Measurements from ENCODE around the gene UGGT1. TPM values are rescaled to one million over a fixed set of nuclear protein-coding genes. Genes with fewer than 3 reads are reported as not detected.
"Not testable (repeated sequence)": the region's sequence is repeated elsewhere in the genome, so short reads cannot be mapped to it uniquely, and the experiment has no call there.

The UGGT1 gene
- total RNA-seq, 1 experiment from 2014 or later, result 80.3 TPM

DNA sequence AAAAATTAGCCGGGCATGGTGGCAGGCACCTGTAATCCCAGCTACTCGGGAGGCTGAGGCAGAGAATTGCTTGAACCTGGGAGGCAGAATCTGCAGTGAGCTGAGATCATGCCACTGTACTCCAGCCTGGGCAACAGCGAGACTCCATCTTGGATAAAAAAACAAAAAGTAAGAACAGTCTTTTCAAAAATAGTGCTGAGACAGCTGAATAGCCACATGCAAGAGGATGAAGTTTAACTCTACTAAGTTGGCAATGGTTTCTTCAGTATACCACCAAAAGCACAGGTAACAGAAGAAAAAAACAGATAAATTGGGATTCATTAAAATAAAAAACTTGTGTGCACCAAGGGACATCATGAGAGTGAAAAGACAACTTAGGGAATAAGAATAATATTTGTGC lies 115.2 kb downstream of the UGGT1 start:
- no peak for DNase-seq (ENCODE audit: unreplicated experiment)
- Mint-ChIP-seq H3K27ac (ENCODE audit: low read depth, unreplicated experiment) (no peak overlapping the region), H3K9me3 (ENCODE audit: unreplicated experiment) (no peaks in the 10 kb centered on the region), H3K4me1 (ENCODE audit: insufficient read depth, unreplicated experiment) (no peaks in the 10 kb centered on the region), H3K36me3 (ENCODE audit: insufficient read depth, unreplicated experiment) (no peaks in the 10 kb centered on the region), H3K27me3 (ENCODE audit: insufficient read depth, unreplicated experiment) (no peaks in the 10 kb centered on the region), H3K4me3 (ENCODE audit: unreplicated experiment) (no peak overlapping the region)
- TF ChIP-seq, protein P1, sequence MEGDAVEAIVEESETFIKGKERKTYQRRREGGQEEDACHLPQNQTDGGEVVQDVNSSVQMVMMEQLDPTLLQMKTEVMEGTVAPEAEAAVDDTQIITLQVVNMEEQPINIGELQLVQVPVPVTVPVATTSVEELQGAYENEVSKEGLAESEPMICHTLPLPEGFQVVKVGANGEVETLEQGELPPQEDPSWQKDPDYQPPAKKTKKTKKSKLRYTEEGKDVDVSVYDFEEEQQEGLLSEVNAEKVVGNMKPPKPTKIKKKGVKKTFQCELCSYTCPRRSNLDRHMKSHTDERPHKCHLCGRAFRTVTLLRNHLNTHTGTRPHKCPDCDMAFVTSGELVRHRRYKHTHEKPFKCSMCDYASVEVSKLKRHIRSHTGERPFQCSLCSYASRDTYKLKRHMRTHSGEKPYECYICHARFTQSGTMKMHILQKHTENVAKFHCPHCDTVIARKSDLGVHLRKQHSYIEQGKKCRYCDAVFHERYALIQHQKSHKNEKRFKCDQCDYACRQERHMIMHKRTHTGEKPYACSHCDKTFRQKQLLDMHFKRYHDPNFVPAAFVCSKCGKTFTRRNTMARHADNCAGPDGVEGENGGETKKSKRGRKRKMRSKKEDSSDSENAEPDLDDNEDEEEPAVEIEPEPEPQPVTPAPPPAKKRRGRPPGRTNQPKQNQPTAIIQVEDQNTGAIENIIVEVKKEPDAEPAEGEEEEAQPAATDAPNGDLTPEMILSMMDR (IDR thresholded peaks at IDR 0.05; ENCODE audit: unreplicated experiment), result no peak
- BruUV-seq (replicated peaks), result no TSS peak
- CTCF ChIA-PET, result no interaction called here
- POLR2A ChIA-PET, result no interaction called here
- intact Hi-C loops (cut with micrococcal nuclease), result no loop called here

DNA sequence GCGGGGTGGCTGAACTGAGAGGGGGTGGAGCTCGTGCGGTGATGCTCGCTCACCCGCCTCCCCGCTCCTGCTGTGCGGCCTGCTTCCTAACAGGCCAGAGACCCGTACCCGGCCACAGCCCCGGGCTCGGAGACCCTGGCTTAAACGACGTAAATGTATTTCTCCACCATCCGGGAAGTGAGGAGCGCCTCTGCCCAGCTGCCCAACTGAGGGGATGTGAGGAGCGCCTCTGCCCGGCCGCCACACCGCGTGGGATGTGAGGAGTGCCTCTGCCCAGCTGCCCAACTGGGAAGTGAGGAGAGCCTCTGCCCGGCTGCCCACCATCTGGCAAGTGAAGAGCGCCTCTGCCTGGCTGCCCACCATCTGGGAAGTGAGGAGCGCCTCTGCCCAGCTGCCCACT lies 117.0 kb downstream of the UGGT1 start:
- Mint-ChIP-seq H3K4me1 (ENCODE audit: insufficient read depth, unreplicated experiment) (no peaks in the 10 kb centered on the region), H3K4me3 (ENCODE audit: unreplicated experiment) (no peak overlapping the region), H3K27me3 (ENCODE audit: insufficient read depth, unreplicated experiment) (no peaks in the 10 kb centered on the region), H3K36me3 (ENCODE audit: insufficient read depth, unreplicated experiment) (no peaks in the 10 kb centered on the region), H3K9me3 (ENCODE audit: unreplicated experiment) (no peaks in the 10 kb centered on the region), H3K27ac (ENCODE audit: low read depth, unreplicated experiment) (no peak overlapping the region)
- POLR2A ChIA-PET, result no interaction called here
- no TSS peak for BruUV-seq (replicated peaks)
- CTCF ChIA-PET, result interaction anchor here (0.6 to 0.7 kb wide), 2 partner anchors 550 to 1653 kb away, joined by 3 read pairs; no protein-coding TSS in a partner anchor
- TF ChIP-seq, protein P1 (IDR thresholded peaks at IDR 0.05; ENCODE audit: unreplicated experiment), result no peak
- intact Hi-C loops (cut with micrococcal nuclease), result no loop called here
- DNase-seq (ENCODE audit: unreplicated experiment), result no peak

DNA sequence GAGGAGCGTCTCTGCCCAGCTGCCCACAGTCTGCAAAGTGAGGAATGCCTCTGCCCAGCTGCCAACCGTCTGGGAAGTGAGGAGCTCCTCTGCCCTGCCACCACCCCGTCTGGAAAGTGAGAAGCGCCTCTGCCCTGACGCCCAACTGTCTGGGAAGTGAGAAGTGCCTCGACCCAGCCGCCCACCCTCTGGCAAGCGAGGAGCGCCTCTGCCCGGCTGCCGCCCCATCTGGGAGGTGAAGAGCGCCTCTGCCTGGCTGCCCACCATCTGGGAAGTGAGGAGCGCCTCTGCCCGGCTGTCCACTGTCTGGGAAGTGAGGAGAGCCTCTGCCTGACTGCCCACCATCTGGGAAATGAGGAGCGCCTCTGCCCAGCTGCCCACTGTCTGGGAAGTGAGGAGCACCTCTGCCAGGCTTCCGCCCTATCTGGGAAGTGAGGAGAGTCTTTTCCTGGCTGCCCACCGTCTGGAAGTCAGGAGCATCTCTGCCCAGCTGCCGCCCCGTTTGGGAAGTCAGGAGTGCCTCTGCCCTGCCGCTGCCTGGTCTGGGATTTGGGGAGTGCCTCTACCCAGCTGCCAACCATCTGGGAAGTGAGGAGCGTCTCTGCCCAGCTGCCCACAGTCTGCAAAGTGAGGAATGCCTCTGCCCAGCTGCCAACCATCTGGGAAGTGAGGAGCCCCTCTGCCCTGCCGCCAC lies 117.8 kb downstream of the UGGT1 start:
- H3K4me1 Mint-ChIP-seq (ENCODE audit: insufficient read depth, unreplicated experiment); H3K27me3 Mint-ChIP-seq (ENCODE audit: insufficient read depth, unreplicated experiment); BruUV-seq (replicated peaks); H3K27ac Mint-ChIP-seq (ENCODE audit: low read depth, unreplicated experiment); intact Hi-C loops (cut with micrococcal nuclease); POLR2A ChIA-PET; H3K4me3 Mint-ChIP-seq (ENCODE audit: unreplicated experiment); H3K36me3 Mint-ChIP-seq (ENCODE audit: insufficient read depth, unreplicated experiment); H3K9me3 Mint-ChIP-seq (ENCODE audit: unreplicated experiment); DNase-seq (ENCODE audit: unreplicated experiment): not testable (repeated sequence)
- CTCF ChIA-PET, result interaction anchor here (0.7 kb wide), 1 partner anchor 1652 kb away, joined by 3 read pairs; no protein-coding TSS in a partner anchor

DNA sequence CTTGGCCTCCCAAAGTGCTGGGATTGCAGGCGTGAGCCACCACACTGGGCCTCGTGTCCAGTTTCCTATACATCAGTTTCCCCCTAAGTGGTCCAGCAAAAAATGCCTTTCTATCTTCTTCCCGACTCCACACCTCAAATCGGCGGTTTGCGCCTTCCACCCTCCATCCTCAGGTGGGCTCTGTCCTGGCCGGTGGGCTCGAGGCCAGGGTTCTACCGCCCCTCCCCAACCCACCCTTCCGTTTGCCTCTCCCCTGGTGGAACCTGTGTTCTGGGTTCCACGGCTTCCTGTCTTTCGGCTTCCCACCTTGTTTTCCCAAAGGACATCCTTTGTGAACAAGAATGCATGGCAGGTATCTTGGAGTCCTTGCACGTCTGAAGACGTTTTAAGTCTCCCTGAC lies 123.3 kb downstream of the UGGT1 start:
- BruUV-seq (replicated peaks), result no TSS peak
- Mint-ChIP-seq H3K27ac (ENCODE audit: low read depth, unreplicated experiment) (no peak overlapping the region), H3K36me3 (ENCODE audit: insufficient read depth, unreplicated experiment) (no peaks in the 10 kb centered on the region), H3K9me3 (ENCODE audit: unreplicated experiment) (no peaks in the 10 kb centered on the region), H3K27me3 (ENCODE audit: insufficient read depth, unreplicated experiment) (no peaks in the 10 kb centered on the region), H3K4me1 (ENCODE audit: insufficient read depth, unreplicated experiment) (no peaks in the 10 kb centered on the region), H3K4me3 (ENCODE audit: unreplicated experiment) (no peak overlapping the region)
- ChIA-PET CTCF (interaction anchor here (0.6 kb wide), 1 partner anchor 15 kb away, joined by 3 read pairs; no protein-coding TSS in a partner anchor), POLR2A (no interaction called here)
- intact Hi-C loops (cut with micrococcal nuclease), result no loop called here
- TF ChIP-seq, protein P1 (IDR thresholded peaks at IDR 0.05; ENCODE audit: unreplicated experiment), result no peak
- DNase-seq (ENCODE audit: unreplicated experiment), result no peak
